Measurements from ENCODE around the gene MROH8. TPM values are rescaled to one million over a fixed set of nuclear protein-coding genes. Genes with fewer than 3 reads are reported as not detected.

MROH8 gene
- total and polyA plus RNA-seq, 2 experiments from 2014 or later = 0.63 to 0.68 TPM

DNA sequence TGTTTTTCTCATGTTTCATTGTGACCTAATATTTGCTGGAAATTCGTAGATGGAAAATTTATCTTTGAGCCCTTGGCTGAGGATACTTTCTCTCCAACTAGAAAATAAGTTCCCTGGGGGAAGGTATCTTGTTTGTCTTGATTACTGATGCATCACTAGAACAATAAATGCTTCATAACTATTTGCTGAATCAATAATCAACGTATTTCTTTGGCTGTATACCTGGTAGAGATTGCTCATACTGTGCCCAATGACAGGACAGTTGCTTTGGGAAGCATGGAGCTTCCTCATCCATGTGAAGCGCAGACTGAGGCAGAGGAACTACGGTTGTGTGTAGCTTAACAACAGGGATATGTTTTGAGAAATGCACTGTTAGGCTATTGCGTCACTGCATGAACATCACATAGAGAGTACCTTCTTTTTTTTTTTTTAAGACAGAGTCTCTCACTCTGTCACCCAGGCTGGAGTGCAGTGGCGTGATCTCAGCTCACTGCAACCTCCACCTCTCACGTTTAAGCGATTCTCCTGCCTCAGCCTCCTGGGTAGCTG is 34.4 kb downstream of the MROH8 start:
- TF ChIP-seq JUNB (IDR thresholded peaks at IDR 0.05; ENCODE audit: unreplicated experiment) (no peak), ZNF114 (CRISPR knock-in tag; IDR thresholded peaks at IDR 0.05) (no peak), STAT1 (IDR thresholded peaks at IDR 0.05; ENCODE audit: unreplicated experiment) (no peak), ZNF331 (CRISPR knock-in tag; IDR thresholded peaks at IDR 0.05; ENCODE audit: low read depth) (no peak)
- TF ChIP-seq, protein P1, sequence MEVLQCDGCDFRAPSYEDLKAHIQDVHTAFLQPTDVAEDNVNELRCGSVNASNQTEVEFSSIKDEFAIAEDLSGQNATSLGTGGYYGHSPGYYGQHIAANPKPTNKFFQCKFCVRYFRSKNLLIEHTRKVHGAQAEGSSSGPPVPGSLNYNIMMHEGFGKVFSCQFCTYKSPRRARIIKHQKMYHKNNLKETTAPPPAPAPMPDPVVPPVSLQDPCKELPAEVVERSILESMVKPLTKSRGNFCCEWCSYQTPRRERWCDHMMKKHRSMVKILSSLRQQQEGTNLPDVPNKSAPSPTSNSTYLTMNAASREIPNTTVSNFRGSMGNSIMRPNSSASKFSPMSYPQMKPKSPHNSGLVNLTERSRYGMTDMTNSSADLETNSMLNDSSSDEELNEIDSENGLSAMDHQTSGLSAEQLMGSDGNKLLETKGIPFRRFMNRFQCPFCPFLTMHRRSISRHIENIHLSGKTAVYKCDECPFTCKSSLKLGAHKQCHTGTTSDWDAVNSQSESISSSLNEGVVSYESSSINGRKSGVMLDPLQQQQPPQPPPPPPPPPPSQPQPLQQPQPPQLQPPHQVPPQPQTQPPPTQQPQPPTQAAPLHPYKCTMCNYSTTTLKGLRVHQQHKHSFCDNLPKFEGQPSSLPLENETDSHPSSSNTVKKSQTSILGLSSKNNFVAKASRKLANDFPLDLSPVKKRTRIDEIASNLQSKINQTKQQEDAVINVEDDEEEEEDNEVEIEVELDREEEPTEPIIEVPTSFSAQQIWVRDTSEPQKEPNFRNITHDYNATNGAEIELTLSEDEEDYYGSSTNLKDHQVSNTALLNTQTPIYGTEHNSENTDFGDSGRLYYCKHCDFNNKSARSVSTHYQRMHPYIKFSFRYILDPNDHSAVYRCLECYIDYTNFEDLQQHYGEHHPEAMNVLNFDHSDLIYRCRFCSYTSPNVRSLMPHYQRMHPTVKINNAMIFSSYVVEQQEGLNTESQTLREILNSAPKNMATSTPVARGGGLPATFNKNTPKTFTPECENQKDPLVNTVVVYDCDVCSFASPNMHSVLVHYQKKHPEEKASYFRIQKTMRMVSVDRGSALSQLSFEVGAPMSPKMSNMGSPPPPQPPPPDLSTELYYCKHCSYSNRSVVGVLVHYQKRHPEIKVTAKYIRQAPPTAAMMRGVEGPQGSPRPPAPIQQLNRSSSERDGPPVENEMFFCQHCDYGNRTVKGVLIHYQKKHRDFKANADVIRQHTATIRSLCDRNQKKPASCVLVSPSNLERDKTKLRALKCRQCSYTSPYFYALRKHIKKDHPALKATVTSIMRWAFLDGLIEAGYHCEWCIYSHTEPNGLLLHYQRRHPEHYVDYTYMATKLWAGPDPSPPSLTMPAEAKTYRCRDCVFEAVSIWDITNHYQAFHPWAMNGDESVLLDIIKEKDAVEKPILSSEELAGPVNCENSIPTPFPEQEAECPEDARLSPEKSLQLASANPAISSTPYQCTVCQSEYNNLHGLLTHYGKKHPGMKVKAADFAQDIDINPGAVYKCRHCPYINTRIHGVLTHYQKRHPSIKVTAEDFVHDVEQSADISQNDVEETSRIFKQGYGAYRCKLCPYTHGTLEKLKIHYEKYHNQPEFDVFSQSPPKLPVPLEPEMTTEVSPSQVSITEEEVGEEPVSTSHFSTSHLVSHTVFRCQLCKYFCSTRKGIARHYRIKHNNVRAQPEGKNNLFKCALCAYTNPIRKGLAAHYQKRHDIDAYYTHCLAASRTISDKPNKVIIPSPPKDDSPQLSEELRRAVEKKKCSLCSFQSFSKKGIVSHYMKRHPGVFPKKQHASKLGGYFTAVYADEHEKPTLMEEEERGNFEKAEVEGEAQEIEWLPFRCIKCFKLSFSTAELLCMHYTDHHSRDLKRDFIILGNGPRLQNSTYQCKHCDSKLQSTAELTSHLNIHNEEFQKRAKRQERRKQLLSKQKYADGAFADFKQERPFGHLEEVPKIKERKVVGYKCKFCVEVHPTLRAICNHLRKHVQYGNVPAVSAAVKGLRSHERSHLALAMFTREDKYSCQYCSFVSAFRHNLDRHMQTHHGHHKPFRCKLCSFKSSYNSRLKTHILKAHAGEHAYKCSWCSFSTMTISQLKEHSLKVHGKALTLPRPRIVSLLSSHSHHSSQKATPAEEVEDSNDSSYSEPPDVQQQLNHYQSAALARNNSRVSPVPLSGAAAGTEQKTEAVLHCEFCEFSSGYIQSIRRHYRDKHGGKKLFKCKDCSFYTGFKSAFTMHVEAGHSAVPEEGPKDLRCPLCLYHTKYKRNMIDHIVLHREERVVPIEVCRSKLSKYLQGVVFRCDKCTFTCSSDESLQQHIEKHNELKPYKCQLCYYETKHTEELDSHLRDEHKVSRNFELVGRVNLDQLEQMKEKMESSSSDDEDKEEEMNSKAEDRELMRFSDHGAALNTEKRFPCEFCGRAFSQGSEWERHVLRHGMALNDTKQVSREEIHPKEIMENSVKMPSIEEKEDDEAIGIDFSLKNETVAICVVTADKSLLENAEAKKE (CRISPR knock-in tag; IDR thresholded peaks at IDR 0.05) = no peak
- TF ChIP-seq, protein P2, sequence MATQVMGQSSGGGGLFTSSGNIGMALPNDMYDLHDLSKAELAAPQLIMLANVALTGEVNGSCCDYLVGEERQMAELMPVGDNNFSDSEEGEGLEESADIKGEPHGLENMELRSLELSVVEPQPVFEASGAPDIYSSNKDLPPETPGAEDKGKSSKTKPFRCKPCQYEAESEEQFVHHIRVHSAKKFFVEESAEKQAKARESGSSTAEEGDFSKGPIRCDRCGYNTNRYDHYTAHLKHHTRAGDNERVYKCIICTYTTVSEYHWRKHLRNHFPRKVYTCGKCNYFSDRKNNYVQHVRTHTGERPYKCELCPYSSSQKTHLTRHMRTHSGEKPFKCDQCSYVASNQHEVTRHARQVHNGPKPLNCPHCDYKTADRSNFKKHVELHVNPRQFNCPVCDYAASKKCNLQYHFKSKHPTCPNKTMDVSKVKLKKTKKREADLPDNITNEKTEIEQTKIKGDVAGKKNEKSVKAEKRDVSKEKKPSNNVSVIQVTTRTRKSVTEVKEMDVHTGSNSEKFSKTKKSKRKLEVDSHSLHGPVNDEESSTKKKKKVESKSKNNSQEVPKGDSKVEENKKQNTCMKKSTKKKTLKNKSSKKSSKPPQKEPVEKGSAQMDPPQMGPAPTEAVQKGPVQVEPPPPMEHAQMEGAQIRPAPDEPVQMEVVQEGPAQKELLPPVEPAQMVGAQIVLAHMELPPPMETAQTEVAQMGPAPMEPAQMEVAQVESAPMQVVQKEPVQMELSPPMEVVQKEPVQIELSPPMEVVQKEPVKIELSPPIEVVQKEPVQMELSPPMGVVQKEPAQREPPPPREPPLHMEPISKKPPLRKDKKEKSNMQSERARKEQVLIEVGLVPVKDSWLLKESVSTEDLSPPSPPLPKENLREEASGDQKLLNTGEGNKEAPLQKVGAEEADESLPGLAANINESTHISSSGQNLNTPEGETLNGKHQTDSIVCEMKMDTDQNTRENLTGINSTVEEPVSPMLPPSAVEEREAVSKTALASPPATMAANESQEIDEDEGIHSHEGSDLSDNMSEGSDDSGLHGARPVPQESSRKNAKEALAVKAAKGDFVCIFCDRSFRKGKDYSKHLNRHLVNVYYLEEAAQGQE (IDR thresholded peaks at IDR 0.05; ENCODE audit: unreplicated experiment) = no peak
- Mint-ChIP-seq H3K9me3 (no peaks in the 10 kb centered on the region; the same call in 2 of the 3 replicates), H3K4me1 (no peaks in the 10 kb centered on the region), H3K27me3 (ENCODE audit: insufficient read depth, low read depth, poor library complexity) (peaks cover 5% of the 10 kb centered on the region), H3K36me3 (ENCODE audit: low read depth) (no peaks in the 10 kb centered on the region; the same call in 2 of the 3 replicates), H3K4me3 (no peak overlapping the region), H3K27ac (no peak overlapping the region)
- no peaks in the 10 kb centered on the region for H3K9me2 ChIP-seq (ENCODE audit: insufficient read depth)
- H3K27me3 ChIP-seq (ENCODE audit: insufficient read depth) = no peaks in the 10 kb centered on the region
- no peaks in the 10 kb centered on the region for H3K79me2 ChIP-seq (replicated peaks; ENCODE audit: insufficient read depth)
- no peak overlapping the region for H2AFZ ChIP-seq
- no peaks in the 10 kb centered on the region for H4K20me1 ChIP-seq (replicated peaks; ENCODE audit: insufficient read depth)
- DNase-seq (ENCODE audit: low spot score) (no peak), ATAC-seq (no peak)
- H3K4me1 ChIP-seq (ENCODE audit: insufficient read depth) = no peaks in the 10 kb centered on the region
- H3K36me3 ChIP-seq (ENCODE audit: insufficient read depth) = no peaks in the 10 kb centered on the region
- H3K4me2 ChIP-seq = no peak overlapping the region
- H3K27ac ChIP-seq (ENCODE audit: low read depth) = no peak overlapping the region
- no peaks in the 10 kb centered on the region for H3F3A ChIP-seq (replicated peaks; ENCODE audit: low read depth)
- no peak overlapping the region for H3K4me3 ChIP-seq
